ENCODE results near the gene MPP2.

MPP2 gene

DNA sequence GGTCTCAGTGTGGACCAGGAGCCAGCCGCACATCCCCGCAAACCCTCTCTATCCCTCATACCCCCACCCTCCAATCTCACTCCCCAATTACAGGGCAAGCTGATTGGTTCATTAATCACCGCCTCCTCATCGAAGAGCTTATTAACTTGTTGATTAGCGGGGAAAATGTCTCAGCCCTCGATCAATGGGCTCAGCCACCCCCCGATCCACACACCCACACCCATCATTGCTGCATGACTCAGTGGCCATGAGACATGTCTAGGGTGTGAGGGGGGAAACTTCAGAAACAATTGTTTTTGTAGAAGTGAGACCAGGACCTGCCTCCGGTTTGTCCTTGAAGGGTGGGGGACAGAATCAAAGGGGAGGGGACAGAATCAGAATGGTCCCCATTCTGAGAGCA is 48.9 kb upstream of the MPP2 start (continued):
- TF ChIP-seq, protein P1, sequence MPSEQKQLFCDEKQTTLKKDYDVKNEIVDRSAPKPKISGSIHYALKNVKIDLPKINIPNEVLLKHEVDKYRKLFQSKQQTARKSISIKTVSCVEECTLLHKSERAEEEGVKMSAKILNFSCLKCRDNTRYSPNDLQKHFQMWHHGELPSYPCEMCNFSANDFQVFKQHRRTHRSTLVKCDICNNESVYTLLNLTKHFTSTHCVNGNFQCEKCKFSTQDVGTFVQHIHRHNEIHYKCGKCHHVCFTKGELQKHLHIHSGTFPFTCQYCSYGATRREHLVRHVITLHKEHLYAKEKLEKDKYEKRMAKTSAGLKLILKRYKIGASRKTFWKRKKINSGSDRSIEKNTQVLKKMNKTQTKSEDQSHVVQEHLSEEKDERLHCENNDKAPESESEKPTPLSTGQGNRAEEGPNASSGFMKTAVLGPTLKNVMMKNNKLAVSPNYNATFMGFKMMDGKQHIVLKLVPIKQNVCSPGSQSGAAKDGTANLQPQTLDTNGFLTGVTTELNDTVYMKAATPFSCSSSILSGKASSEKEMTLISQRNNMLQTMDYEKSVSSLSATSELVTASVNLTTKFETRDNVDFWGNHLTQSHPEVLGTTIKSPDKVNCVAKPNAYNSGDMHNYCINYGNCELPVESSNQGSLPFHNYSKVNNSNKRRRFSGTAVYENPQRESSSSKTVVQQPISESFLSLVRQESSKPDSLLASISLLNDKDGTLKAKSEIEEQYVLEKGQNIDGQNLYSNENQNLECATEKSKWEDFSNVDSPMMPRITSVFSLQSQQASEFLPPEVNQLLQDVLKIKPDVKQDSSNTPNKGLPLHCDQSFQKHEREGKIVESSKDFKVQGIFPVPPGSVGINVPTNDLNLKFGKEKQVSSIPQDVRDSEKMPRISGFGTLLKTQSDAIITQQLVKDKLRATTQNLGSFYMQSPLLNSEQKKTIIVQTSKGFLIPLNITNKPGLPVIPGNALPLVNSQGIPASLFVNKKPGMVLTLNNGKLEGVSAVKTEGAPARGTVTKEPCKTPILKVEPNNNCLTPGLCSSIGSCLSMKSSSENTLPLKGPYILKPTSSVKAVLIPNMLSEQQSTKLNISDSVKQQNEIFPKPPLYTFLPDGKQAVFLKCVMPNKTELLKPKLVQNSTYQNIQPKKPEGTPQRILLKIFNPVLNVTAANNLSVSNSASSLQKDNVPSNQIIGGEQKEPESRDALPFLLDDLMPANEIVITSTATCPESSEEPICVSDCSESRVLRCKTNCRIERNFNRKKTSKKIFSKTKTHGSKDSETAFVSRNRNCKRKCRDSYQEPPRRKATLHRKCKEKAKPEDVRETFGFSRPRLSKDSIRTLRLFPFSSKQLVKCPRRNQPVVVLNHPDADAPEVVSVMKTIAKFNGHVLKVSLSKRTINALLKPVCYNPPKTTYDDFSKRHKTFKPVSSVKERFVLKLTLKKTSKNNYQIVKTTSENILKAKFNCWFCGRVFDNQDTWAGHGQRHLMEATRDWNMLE (tag by site-specific recombination; conservative IDR thresholded peaks at IDR 0.05; ENCODE audit: low read depth) = no peak
- TF ChIP-seq IKZF3 (tag by site-specific recombination; IDR thresholded peaks at IDR 0.05) = no peak
- TF ChIP-seq ZNF112 (tag by site-specific recombination; IDR thresholded peaks at IDR 0.05) = no peak
- TF ChIP-seq KLF8 (tag by site-specific recombination; IDR thresholded peaks at IDR 0.05) = no peak
- TF ChIP-seq, protein P2, sequence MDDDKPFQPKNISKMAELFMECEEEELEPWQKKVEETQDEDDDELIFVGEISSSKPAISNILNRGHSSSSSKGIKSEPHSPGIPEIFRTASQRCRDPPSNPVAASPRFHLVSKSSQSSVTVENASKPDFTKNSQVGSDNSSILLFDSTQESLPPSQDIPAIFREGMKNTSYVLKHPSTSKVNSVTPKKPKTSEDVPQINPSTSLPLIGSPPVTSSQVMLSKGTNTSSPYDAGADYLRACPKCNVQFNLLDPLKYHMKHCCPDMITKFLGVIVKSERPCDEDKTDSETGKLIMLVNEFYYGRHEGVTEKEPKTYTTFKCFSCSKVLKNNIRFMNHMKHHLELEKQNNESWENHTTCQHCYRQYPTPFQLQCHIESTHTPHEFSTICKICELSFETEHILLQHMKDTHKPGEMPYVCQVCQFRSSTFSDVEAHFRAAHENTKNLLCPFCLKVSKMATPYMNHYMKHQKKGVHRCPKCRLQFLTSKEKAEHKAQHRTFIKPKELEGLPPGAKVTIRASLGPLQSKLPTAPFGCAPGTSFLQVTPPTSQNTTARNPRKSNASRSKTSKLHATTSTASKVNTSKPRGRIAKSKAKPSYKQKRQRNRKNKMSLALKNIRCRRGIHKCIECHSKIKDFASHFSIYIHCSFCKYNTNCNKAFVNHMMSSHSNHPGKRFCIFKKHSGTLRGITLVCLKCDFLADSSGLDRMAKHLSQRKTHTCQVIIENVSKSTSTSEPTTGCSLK (tag by site-specific recombination; IDR thresholded peaks at IDR 0.05) = no peak
- no peak for TF ChIP-seq ZSCAN4 (tag by site-specific recombination; IDR thresholded peaks at IDR 0.05)
- TF ChIP-seq EGR2 (tag by site-specific recombination; IDR thresholded peaks at IDR 0.05; ENCODE audit: low read depth) = peak; percentile 36; the same call in 1 of the 2 replicates
- TF ChIP-seq ZBTB1 (tag by site-specific recombination; IDR thresholded peaks at IDR 0.05) = no peak
- TF ChIP-seq, protein P3, sequence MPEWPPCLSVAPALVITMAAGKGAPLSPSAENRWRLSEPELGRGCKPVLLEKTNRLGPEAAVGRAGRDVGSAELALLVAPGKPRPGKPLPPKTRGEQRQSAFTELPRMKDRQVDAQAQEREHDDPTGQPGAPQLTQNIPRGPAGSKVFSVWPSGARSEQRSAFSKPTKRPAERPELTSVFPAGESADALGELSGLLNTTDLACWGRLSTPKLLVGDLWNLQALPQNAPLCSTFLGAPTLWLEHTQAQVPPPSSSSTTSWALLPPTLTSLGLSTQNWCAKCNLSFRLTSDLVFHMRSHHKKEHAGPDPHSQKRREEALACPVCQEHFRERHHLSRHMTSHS (tag by site-specific recombination; IDR thresholded peaks at IDR 0.05) = no peak
- TF ChIP-seq ZNF223 (tag by site-specific recombination; IDR thresholded peaks at IDR 0.05) = no peak

DNA sequence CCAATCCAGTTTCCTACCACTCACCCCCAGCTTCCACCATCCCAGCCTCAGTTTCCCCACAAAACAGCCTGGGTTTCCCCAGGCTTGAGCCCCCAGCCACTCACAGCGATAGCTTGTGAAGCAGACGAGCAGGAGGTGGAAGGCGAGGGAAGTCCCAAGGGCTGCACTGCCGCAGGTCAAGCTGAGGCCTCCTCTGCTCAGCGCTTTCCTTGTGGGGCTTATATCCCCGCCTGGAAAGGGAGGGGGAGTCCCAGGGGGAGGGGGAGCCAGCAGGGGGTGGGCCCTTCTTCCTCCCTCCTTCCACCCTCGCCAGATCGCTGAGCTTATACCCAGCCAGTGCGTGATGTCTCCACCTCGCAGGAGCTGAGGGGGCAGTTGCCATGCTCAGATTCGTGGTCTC is 46.4 kb upstream of the MPP2 start, which contains the start of gene PYY:
PYY (minus strand) TSS at position 195 of the 400 bp plus-strand sequence. CDS start 457 bp downstream, outside the sequence.
- CTCF ChIA-PET = interaction anchor here (1.0 to 6.9 kb wide), 2 partner anchors 10 to 44 kb away, joined by 3 to 56 read pairs; no protein-coding TSS in a partner anchor
- no peaks in the 10 kb centered on the region for H3K36me3 ChIP-seq (ENCODE audit: control insufficient read depth in 2 of 2, insufficient read depth in 1 of 2, low read length in 2 of 2)
- H3K9me3 ChIP-seq (ENCODE audit: control insufficient read depth, insufficient read depth, low read depth, low read length) = no peaks in the 10 kb centered on the region
- no peak within 1 kb of the TSS for H3K27ac ChIP-seq (ENCODE audit: extremely low read depth, low read depth, low read length)
- TF ChIP-seq YY1 (tag by site-specific recombination; IDR thresholded peaks at IDR 0.05) (no peak), ATF2 (tag by site-specific recombination; IDR thresholded peaks at IDR 0.05; ENCODE audit: low read depth) (no peak), ZIC2 (tag by site-specific recombination; IDR thresholded peaks at IDR 0.05) (no peak), ZNF433 (tag by site-specific recombination; IDR thresholded peaks at IDR 0.05; ENCODE audit: low read depth) (no peak), EGR2 (tag by site-specific recombination; IDR thresholded peaks at IDR 0.05; ENCODE audit: low read depth) (no peak), ZNF416 (tag by site-specific recombination; IDR thresholded peaks at IDR 0.05) (no peak), IKZF3 (tag by site-specific recombination; IDR thresholded peaks at IDR 0.05) (no peak), ZNF664 (tag by site-specific recombination; IDR thresholded peaks at IDR 0.05) (no peak), ZNF558 (tag by site-specific recombination; IDR thresholded peaks at IDR 0.05) (no peak), ZBTB49 (tag by site-specific recombination; IDR thresholded peaks at IDR 0.05; ENCODE audit: low read depth) (no peak)
- TF ChIP-seq, protein P4, sequence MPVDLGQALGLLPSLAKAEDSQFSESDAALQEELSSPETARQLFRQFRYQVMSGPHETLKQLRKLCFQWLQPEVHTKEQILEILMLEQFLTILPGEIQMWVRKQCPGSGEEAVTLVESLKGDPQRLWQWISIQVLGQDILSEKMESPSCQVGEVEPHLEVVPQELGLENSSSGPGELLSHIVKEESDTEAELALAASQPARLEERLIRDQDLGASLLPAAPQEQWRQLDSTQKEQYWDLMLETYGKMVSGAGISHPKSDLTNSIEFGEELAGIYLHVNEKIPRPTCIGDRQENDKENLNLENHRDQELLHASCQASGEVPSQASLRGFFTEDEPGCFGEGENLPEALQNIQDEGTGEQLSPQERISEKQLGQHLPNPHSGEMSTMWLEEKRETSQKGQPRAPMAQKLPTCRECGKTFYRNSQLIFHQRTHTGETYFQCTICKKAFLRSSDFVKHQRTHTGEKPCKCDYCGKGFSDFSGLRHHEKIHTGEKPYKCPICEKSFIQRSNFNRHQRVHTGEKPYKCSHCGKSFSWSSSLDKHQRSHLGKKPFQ (tag by site-specific recombination; IDR thresholded peaks at IDR 0.05) = no peak
- TF ChIP-seq, protein P5, sequence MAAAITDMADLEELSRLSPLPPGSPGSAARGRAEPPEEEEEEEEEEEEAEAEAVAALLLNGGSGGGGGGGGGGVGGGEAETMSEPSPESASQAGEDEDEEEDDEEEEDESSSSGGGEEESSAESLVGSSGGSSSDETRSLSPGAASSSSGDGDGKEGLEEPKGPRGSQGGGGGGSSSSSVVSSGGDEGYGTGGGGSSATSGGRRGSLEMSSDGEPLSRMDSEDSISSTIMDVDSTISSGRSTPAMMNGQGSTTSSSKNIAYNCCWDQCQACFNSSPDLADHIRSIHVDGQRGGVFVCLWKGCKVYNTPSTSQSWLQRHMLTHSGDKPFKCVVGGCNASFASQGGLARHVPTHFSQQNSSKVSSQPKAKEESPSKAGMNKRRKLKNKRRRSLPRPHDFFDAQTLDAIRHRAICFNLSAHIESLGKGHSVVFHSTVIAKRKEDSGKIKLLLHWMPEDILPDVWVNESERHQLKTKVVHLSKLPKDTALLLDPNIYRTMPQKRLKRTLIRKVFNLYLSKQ (tag by site-specific recombination; IDR thresholded peaks at IDR 0.05; ENCODE audit: borderline replicate concordance) = no peak
- H3K4me3 ChIP-seq (ENCODE audit: low read depth, low read length) = no peak within 1 kb of the TSS
- peaks cover 4% of the 10 kb centered on the region for H3K4me1 ChIP-seq (ENCODE audit: control insufficient read depth, insufficient read depth, low read length)
- POLR2A ChIA-PET = no interaction called here
